IMR-90 (cell line): Measurements from ENCODE around the gene RHBDF2. TPM values are rescaled to one million over a fixed set of nuclear protein-coding genes. Genes with fewer than 3 reads are reported as not detected.

Experiments
- ATAC-seq: fragments of 200-7000 bp; cut with Tn5 transposase; 2 replicates; pipeline ENCODE4 v1.9.1; 2020; ENCODE audit warnings: low read depth, mild to moderate bottlenecking, moderate library complexity
- BruUV-seq: library from RNA; stranded (reverse); fragments of 400-500 nt; replicated peaks from 2 replicates; lab custom pipeline; 2021; lab: Mats Ljungman, UMichigan
- CTCF ChIA-PET: fragments of 300-600 bp; formaldehyde crosslinking; extraction: SDS; loops from one replicate; lab custom pipeline; 2021; ENCODE audit warnings: antibody characterized with exemption; lab: Yijun Ruan, JAX
- POLR2A ChIA-PET: fragments of 300-600 bp; sonication (Branson Sonifier 250); formaldehyde crosslinking; loops from one replicate; lab custom pipeline; 2022; ENCODE audit warnings: antibody characterized with exemption; ENCODE audit not compliant: unreplicated experiment; lab: Charles Lee
- DNase-seq: peaks from one replicate; pipeline ENCODE4 v3.0.0; 2013
- H2AFZ ChIP-seq: replicated peaks from 2 replicates; pipeline ENCODE3; 2013; ENCODE audit warnings: low read length, mild to moderate bottlenecking; ENCODE audit not compliant: poor library complexity
- H2AK5ac ChIP-seq: 2 replicates; pipeline ENCODE4 v1.6.1; 2013; ENCODE audit warnings: low read depth, low read length, inconsistent platforms
- H2AK9ac ChIP-seq: replicated peaks from 2 replicates; pipeline ENCODE3; 2013; ENCODE audit warnings: mild to moderate bottlenecking, low read depth, low read length, moderate library complexity; ENCODE audit not compliant: poor library complexity
- H2BK120ac ChIP-seq: 2 replicates; pipeline ENCODE4 v1.6.1; 2013; ENCODE audit warnings: low read depth, low read length, inconsistent platforms
- H2BK15ac ChIP-seq: 3 replicates; pipeline ENCODE4 v1.6.1; 2013; ENCODE audit warnings: low read depth, low read length, inconsistent platforms
- H2BK20ac ChIP-seq: 2 replicates; pipeline ENCODE4 v1.6.1; 2013; ENCODE audit warnings: low read depth, mild to moderate bottlenecking, inconsistent platforms, low read length, moderate library complexity
- H2BK5ac ChIP-seq: 2 replicates; pipeline ENCODE4 v1.6.1; 2013; ENCODE audit warnings: mild to moderate bottlenecking, low read depth, low read length, inconsistent platforms; ENCODE audit not compliant: poor library complexity, severe bottlenecking
- H3K14ac ChIP-seq: replicated peaks from 2 replicates; pipeline ENCODE4 v1.6.1; 2013; ENCODE audit warnings: low read depth, low read length, inconsistent platforms
- H3K18ac ChIP-seq: 2 replicates; pipeline ENCODE4 v1.6.1; 2013; ENCODE audit warnings: low read depth, low read length, control low read depth
- H3K23ac ChIP-seq: 2 replicates; pipeline ENCODE4 v1.6.1; 2013; ENCODE audit warnings: low read depth, low read length, inconsistent platforms
- H3K27ac ChIP-seq: 2 replicates; pipeline ENCODE4 v1.5.1; 2013; ENCODE audit warnings: mild to moderate bottlenecking, control low read depth, low read length; ENCODE audit not compliant: insufficient read depth
- H3K27me3 ChIP-seq: 2 replicates; pipeline ENCODE4 v1.6.1; 2013; ENCODE audit warnings: low read length; ENCODE audit not compliant: control insufficient read depth, insufficient read depth
- H3K36me3 ChIP-seq: 2 replicates; pipeline ENCODE4 v1.6.1; 2013; ENCODE audit warnings: low read length, mixed read lengths; ENCODE audit not compliant: control insufficient read depth, insufficient read depth
- H3K4ac ChIP-seq: 2 replicates; pipeline ENCODE4 v1.6.1; 2013; ENCODE audit warnings: low read depth, low read length, inconsistent platforms
- H3K4me1 ChIP-seq: 2 replicates; pipeline ENCODE4 v1.6.1; 2013; ENCODE audit warnings: low read length, mixed read lengths; ENCODE audit not compliant: control insufficient read depth, insufficient read depth
- H3K4me2 ChIP-seq: 2 replicates; pipeline ENCODE4 v1.6.1; 2013; ENCODE audit warnings: low read depth, mild to moderate bottlenecking, control low read depth, low read length, moderate library complexity
- H3K4me3 ChIP-seq: 2 replicates; pipeline ENCODE4 v1.5.1; 2013; ENCODE audit warnings: low read depth, mild to moderate bottlenecking, control low read depth, low read length, moderate library complexity; ENCODE audit not compliant: insufficient read depth
- H3K56ac ChIP-seq: 2 replicates; pipeline ENCODE4 v1.6.1; 2013; ENCODE audit warnings: low read length, inconsistent platforms; ENCODE audit not compliant: insufficient read depth; ENCODE audit errors: extremely low read depth
- H3K79me1 ChIP-seq, 2 experiments: 2 replicates each; pipeline ENCODE4 v1.6.1; 2013; ENCODE audit warnings: low read length in 2 of 2, inconsistent platforms in 1 of 2, low read depth in 1 of 2
- H3K9ac ChIP-seq: 2 replicates; pipeline ENCODE4 v1.6.1; 2013; ENCODE audit warnings: low read depth, low read length, control low read depth
- H3K9me1 ChIP-seq: 2 replicates; pipeline ENCODE4 v1.6.1; 2013; ENCODE audit warnings: low read length, inconsistent platforms; ENCODE audit not compliant: insufficient read depth
- H3K9me3 ChIP-seq: 2 replicates; pipeline ENCODE4 v1.6.1; 2013; ENCODE audit warnings: low read length; ENCODE audit not compliant: control insufficient read depth, insufficient read depth
- H4K20me1 ChIP-seq: 2 replicates; pipeline ENCODE4 v1.6.1; 2013; ENCODE audit warnings: low read length, inconsistent platforms; ENCODE audit not compliant: insufficient read depth
- H4K5ac ChIP-seq: 2 replicates; pipeline ENCODE4 v1.6.1; 2013; ENCODE audit warnings: mild to moderate bottlenecking, low read depth, low read length, control low read depth
- H4K8ac ChIP-seq, 2 experiments: 2 replicates each; pipeline ENCODE4 v1.6.1; 2013; ENCODE audit warnings: low read depth in 2 of 2, low read length in 2 of 2, control low read depth in 1 of 2, inconsistent platforms in 1 of 2
- H4K91ac ChIP-seq: 2 replicates; pipeline ENCODE4 v1.6.1; 2013; ENCODE audit warnings: low read depth, low read length, inconsistent platforms; ENCODE audit not compliant: insufficient read depth
- NFE2L2 ChIP-seq: fragments of 150-350 bp; IDR thresholded peaks from 2 replicates; pipeline ENCODE4 v1.6.1; 2016; ENCODE audit warnings: low read depth, mild to moderate bottlenecking, low read length
- POLR2A ChIP-seq: IDR thresholded peaks from 2 replicates; pipeline ENCODE4 v1.6.1; 2012; ENCODE audit warnings: mild to moderate bottlenecking, low read depth, low read length
- WGBS, 2 experiments: methylation state at CpG; one replicate each; pipeline versions ENCODE4 v1.1.5 to v1.1.7; 2013; ENCODE audit warnings: missing lambda C conversion rate in 2 of 2; ENCODE audit not compliant: insufficient read length in 1 of 2; ENCODE audit errors: extremely low coverage in 2 of 2; 5-methylcytosine and 5-hydroxymethylcytosine counted together
- dilution Hi-C: fragments of 300-500 bp; cut with HindIII; formaldehyde crosslinking; loops from one replicate; pipeline ENCODE4 v1.14.3; 2018; ENCODE audit warnings: low sequenced_read_pairs; ENCODE audit not compliant: unreplicated experiment
- in situ Hi-C: fragments of 300-500 bp; cut with MboI; formaldehyde crosslinking; loops from 3 replicates; pipeline ENCODE4 v1.14.3; 2019; ENCODE audit warnings: low sequenced_read_pairs, inconsistent platforms, mixed read lengths
- intact Hi-C: fragments of 100-400 bp; cut with micrococcal nuclease; formaldehyde crosslinking; loops from 2 replicates; pipeline ENCODE4 v1.10.0; 2022
- polyA plus RNA-seq, 3 experiments: library from polyadenylated mRNA; depleted of rRNA; stranded (reverse); fragments of >200 nt; gene quantifications; 2 replicates each; pipeline ENCODE4 v1.2.3, GENCODE V29; 2012; ENCODE audit warnings: low replicate concordance in 1 of 3
- total RNA-seq: library from RNA; depleted of rRNA; stranded (reverse); fragments of >200 nt; gene quantifications from 2 replicates; pipeline ENCODE4 v1.2.3, GENCODE V29; 2012

Gene RHBDF2
- total and polyA plus RNA-seq, 2 of the 4 experiments (the other 2 are of a cell fraction) = 1.3 to 8.3 TPM

DNA sequence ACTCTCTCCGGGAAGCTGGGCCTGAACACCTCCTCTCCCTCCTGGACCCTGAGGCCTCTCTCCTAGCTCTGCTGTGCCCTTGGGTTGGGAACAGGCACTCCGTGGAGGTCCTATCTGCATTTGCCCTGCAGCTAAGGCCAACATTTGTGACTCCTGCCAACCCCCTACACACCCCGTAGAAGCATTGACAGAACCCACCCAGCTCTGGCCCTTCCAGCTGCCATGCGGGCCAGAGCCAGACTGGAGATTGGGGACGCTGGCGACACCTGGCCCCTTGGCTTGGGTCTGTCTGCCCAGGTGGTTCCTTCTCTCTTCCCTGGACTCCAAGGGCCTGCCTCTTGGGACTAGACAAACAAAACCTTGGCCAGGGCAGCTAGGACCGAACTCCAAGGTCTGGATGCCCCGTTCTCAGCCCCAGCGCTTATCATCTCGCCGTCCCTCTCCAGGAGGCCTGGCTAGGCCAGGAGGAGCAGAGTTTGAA is 644 bp upstream of the RHBDF2 start:
- ATAC-seq (no peak), DNase-seq (no peak)
- peaks cover 29% of the 10 kb centered on the region for H3K4me1 ChIP-seq
- H3K9me1 ChIP-seq = peaks cover 16% of the 10 kb centered on the region
- H2BK20ac ChIP-seq = peak overlapping the region; percentile 32; the same call in 1 of the 2 replicates
- dilution Hi-C loops (no loop called here), intact Hi-C loops (no loop called here), in situ Hi-C loops (loop anchor here (10.0 kb wide), 2 partner anchors 97 to 197 kb away; partner anchors contain the start of gene QRICH2)
- peak overlapping the region; percentile 100 for H4K5ac ChIP-seq
- ChIA-PET CTCF (interaction anchor here (1.6 kb wide), 1 partner anchor 117 kb away, joined by 4 read pairs; no protein-coding TSS in a partner anchor), POLR2A (no interaction called here)
- peak overlapping the region; percentile 85 for H3K4ac ChIP-seq
- no peaks in the 10 kb centered on the region for H3K36me3 ChIP-seq
- WGBS, 2 experiments = 66% methylated on average over 3 of the region's 11 CpGs; no CpG with 5 or more reads in 1 of the 2 experiments
- peak overlapping the region; percentile 86 for H3K18ac ChIP-seq
- no peak overlapping the region for H3K56ac ChIP-seq
- H2AFZ ChIP-seq = peak overlapping the region; percentile 92
- peak overlapping the region; percentile 94 for H2AK9ac ChIP-seq
- peak overlapping the region; percentile 93 to 96 for H4K8ac ChIP-seq
- H3K23ac ChIP-seq = peak overlapping the region; percentile 89
- peak overlapping the region; percentile 69; the same call in 1 of the 2 replicates for H4K91ac ChIP-seq
- H3K4me2 ChIP-seq = peak overlapping the region; percentile 97
- TF ChIP-seq NFE2L2 = no peak
- 0 out of 2 replicates have a peak, but pooled peaks have one; percentile 4 for TF ChIP-seq POLR2A
- no TSS peak for BruUV-seq
- H4K20me1 ChIP-seq = no peaks in the 10 kb centered on the region
- peak overlapping the region; percentile 80 for H2BK120ac ChIP-seq
- H3K4me3 ChIP-seq = peak overlapping the region; percentile 82
- no peaks in the 10 kb centered on the region for H3K9me3 ChIP-seq
- H3K9ac ChIP-seq = peak overlapping the region; percentile 73
- peak overlapping the region; percentile 96 for H3K14ac ChIP-seq
- peaks cover 3% of the 10 kb centered on the region; the same call in 1 of the 2 replicates for H3K27me3 ChIP-seq
- H2BK5ac ChIP-seq = peak overlapping the region; percentile 25
- H3K27ac ChIP-seq = peak overlapping the region; percentile 26
- H2AK5ac ChIP-seq = peak overlapping the region; percentile 81
- H2BK15ac ChIP-seq = peak overlapping the region; percentile 80; the same call in 1 of the 3 replicates
- H3K79me1 ChIP-seq = peaks cover 4 to 30% of the 10 kb centered on the region in 2 experiments; a peak in 3 of 4 replicates
